ENCODE data around the gene SREK1IP1.

SREK1IP1 gene

DNA sequence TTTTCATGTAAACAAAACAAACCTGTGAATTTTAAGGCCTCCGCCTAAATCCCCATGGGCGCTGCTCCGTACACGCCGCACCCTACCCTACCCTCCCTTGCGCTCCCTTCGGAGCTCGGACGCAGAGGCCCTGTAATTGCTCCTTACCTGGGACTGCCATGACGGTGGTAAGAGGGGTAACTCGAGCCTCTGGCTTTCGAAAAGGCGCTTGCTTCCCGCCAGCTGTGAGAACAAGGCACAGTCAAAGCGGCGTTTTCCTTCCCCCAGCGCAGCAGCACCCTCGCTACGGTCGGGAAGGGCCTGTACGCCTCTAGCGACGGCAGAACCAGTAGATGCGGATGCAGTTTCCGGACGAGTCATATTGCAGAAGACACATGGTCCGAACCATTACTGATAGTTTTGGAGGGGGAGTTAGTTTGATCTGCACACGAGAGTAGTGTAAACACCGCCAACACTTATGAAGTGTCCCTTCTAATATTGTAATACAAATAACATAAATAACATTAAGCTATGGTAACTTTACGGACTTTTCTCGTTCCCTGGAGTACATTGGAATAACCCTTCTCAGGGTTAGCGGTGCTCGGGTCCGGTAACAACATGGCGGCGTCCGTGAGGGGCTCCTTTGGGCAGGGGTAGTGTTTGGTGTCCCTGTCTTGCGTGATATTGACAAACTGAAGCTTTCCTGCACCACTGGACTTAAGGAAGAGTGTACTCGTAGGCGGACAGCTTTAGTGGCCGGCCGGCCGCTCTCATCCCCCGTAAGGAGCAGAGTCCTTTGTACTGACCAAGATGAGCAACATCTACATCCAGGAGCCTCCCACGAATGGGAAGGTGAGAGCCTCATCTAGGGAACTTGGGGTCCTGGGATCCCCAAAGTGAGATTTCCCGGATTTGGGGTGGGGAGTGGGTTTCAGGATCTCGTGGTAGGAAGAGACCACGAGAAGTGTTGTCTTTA lies at the start of gene SREK1IP1, which contains the start of gene CWC27:
Gene SREK1IP1, minus strand, starts transcription at position 334 of the 955 bp plus-strand sequence. Its CDS starts 174 bp downstream, at position 160.
Gene CWC27, plus strand, starts transcription at position 573 of the 955 bp plus-strand sequence. Its CDS starts 217 bp downstream, at position 790.
- DNase-seq: peak; percentile 9

DNA sequence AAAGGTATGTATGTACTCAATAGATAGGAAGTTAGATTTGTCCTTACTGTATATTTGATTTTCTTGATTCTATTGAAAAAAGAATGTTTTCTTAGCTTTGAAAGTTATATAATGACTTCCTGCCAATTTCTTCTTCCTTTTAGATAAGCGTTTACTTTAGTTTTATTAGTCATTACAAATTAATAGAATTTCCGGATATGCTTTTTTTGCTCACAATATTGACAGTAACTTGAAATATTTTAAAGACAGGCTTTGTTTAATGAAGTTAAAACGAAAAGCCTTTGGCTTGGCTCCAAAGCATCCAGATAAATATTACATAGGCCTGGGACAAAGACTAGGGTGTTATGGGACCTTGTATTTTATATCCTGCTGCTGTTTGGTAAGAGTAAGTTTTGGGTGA lies 49.8 kb upstream of the SREK1IP1 start:
- no peak for DNase-seq

DNA sequence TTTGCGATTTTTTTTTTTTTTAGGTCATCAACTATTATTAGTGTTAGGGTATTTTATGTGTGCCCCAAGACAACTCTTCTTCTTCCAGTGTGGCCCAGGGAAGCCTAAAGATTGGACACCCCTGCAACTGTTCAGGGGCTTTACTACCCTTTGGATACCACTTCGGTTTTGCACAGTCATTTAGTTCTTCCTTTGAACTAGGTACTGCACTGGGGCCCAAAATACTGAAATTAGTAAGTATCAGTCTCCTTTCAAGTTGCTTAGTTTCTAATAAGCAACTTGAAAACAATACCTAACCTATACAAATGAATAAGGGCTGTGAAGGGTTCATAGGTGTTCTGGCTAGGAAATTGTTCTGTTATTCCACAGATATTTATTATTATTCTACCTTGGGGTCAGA lies 45.6 kb upstream of the SREK1IP1 start:
- DNase-seq: no peak

DNA sequence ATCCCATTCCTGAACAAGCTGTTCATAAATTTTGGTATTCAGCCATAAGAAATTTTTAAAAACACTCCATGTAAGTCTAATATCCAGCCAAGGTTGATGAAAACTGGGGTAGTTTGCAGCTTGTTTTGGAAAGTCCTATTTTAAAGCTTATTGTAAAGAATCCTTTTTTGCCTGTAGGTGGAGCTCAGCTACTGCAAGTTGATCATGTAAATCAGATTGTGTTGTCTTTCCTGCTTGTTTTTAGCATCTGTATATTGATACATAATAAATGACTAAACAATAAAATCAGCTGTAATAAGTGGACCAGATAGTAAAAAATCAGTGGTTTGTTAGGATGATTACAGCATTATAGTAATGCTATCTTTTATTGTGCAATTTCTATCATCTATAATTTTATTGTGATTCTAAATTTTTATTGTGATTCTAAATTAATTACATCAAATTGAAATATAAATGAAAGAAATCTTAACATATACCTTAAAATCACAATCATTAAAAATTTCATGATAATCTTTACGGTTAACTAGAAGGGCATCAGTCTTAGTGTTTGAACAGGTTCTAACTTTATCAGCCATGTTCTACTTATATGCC lies 42.7 kb upstream of the SREK1IP1 start:
- DNase-seq: no peak

DNA sequence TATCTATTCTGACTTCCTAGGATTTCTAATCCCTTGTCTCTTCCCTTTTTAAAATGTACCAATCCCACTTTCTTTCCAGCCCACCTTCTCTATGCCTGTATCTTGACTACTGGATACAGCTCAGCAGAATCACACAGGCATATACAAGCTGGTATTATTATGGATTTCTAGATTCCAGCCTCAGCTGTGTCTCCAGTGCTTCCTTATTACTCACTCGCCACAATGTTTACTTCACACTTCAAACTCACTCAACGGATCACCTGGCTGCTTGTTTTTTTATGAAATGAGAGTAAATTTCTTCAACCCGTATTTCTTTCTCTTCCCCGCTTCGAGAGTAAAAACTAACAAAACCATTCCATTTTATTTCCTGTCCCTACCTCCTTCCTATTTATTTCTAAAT lies 39.0 kb upstream of the SREK1IP1 start:
- no peak for DNase-seq

DNA sequence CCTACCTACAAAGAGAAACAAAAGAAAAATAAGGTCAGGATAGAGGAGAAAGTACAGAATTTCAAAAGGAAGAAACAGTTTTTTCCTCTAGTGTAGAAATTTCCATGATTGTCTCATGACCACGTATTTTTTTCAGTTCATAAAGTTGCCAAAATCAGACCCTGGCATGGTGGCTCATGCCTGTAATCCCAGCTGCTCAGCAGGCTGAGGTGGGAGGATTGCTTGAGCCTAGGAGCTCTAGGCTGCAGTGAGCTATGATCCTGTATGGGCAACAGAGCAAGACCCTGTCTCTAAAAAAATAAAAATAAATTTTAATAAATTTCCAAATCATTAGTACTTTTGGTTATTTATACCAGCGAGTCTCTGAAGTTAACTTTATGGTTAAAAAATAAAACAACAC lies 38.0 kb upstream of the SREK1IP1 start:
- no peak for DNase-seq

DNA sequence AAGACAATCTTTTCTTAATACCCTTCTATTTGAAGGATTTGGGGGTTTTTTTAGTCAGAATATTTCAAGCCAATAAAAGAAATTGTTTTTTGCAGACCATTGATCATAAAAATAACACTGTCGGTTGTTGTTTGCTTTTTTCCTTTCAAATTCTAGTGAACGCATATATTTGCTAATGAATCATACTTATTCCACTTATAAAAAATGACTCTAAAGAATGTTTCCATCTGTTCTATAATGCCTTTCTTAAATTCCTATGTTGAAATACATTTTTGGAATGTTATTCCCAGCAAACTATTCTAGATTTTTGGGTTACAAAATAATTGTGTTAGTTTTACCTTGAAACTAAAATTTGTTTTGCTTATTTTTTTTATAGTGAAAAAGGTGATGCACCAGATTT lies 32.4 kb upstream of the SREK1IP1 start:
- DNase-seq: no peak

DNA sequence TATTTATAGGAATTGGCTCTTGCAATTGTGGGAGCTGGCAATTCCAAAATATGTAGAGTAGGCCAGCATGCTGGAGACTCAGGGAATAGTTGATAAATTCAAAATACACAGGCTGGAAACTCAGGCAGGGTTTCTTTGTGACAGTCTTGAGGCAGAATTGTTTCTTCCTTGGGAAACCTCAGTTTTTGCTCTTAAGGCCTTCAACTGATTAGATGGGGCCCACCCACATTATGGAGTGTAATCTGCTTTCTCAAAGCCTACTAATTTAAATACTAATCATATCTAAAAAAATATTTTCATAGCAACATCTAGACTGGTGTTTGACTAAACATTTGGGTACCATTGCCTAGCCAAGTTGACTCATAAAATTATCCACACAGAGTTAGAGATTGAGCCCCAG lies 27.8 kb upstream of the SREK1IP1 start:
- DNase-seq: no peak

DNA sequence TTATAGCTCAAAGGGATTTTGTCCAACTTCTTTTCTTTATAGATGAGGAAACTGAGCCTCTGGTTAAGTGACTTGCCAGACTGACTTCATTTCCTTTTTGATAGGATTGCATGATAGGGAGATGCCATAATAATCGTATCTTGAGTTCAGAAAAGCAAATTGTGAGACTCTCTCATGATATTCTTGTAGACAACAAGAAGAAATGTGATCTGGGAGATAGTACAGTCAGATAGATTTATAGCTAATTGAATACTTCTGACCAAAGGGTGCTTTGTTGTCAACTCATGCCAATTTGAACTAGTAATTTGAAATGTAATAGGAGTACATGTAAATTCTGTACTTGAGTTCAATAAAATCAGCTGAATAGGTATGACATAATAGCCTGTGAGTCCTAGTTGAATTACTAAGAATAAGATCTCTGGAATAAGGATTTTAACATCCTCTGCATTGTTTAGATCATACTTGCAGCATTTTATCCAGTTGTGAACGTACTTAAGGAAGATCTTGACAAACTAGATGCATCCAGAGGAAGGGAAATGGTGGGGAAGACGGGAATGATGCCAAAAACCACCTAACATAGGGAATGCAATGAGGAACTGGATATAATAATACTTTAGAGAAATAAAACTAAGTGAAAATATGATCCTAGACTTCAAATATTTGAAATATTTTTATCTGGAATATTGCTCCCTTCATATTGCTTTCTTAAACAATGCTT lies 25.7 kb upstream of the SREK1IP1 start:
- DNase-seq: no peak

DNA sequence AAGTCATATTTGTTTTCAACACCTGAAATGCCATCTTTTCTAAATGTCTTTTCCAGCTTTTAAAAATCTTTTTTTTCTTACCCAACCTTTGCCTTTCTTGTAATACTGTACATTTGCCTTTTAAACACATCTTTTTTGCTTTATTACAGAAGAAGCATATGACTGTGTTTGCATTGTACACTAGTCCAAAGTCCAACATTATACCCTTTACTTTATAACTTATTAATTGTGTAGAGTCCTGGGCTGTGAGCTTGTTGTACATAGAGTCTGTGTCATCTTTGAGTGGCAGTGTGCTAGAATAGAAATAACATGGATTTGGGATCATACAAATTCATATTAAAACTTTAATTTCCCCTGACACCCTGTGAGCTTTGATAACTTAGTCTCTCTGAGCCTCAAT lies 24.0 kb upstream of the SREK1IP1 start:
- DNase-seq: no peak

DNA sequence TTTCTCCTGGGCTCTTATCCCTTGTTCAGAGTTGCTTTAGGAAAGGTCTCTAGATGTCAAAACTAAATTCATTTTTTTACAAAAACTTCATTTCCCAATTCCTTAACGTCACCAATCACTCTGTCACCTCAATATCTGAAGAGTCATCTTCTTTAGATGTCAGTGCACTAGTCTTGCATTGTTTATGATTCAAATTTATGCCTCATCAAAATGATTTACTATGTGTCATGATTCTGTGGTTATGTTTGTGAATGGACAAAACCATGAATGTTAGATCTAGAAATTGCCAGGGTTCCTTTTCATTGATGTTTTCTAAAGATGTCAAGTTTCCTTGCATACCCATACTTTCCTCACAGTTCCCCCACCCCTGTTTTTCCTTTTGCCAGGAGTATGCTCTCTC lies 21.7 kb upstream of the SREK1IP1 start:
- no peak for DNase-seq

DNA sequence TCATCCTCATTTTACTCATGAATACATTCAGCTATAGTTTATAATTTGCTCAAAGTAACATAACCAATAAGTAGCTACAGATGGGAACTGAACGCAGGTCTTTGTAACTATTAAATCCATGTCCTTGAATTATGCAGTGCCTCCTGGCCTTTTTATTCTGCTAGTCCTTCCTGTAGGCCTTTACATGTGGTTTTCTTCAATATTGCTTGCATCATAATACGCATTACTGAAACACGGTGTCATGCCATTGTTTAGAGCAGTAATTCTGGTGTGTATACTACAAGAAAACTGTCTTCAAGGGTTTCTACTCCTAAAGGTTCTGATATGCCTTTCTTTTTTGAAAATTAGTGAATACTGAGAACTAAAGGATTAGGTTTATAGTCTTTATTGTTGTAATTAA lies 21.0 kb upstream of the SREK1IP1 start:
- DNase-seq: no peak

DNA sequence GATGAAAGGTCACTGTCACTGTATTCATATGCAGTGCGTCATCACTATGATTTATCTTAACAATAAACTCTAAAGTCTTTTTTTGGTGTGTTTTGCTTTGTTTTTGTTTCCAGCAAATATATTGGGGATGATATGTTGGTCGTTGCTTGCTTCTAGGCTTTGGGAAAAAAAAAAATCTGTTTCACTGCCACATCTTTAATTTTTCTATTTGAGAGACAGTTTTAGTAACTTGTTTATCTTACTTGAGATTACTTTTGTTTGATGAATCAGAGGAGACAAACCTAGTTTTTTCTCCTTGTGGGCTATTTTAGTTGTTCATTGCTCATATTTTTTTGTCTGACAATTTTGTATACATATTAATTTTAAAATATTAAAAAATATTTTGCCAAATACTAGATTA lies 19.7 kb upstream of the SREK1IP1 start:
- no peak for DNase-seq

DNA sequence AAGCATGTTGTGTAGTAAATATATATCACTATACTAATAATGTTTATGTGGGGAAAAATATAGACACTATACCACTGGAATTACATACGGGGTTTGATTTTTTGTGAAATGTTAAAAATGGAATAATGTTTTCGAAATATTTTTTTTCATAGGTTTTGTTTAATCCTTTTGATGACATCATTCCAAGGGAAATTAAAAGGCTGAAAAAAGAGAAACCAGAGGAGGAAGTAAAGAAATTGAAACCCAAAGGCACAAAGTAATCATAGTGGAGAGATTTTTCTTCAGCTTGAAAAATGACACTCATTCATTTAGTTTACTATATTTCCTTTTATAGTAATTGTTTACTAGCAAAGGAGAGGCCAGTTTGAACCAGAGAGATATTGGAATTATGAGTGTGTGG lies 17.9 kb upstream of the SREK1IP1 start:
- no peak for DNase-seq

DNA sequence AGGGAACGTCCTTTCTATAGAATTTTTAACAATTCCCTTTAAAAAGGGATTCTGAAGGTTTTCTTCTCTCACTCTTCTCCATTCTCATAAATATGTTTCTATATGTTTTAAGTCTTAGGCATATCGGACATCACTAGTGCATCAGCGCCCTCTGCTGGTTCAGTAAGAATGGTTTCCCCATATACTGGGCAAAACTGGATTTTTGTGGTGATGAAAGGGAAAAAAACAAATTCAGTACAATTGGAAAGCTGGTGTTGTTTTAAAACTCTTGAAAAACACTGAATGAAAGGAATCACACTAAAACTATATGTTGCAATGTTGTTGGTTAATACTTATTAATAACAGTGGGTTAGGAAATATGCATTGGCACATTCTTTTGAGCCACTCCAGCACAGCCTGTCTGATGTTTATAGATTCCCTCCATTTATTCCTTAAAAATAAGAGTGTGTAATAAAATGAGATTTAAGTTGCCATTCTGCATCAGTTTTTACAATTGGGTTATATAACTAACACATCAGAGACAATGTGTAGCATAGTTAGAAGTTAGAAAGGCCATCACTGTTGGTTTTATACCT lies 16.0 kb upstream of the SREK1IP1 start:
- DNase-seq: no peak

DNA sequence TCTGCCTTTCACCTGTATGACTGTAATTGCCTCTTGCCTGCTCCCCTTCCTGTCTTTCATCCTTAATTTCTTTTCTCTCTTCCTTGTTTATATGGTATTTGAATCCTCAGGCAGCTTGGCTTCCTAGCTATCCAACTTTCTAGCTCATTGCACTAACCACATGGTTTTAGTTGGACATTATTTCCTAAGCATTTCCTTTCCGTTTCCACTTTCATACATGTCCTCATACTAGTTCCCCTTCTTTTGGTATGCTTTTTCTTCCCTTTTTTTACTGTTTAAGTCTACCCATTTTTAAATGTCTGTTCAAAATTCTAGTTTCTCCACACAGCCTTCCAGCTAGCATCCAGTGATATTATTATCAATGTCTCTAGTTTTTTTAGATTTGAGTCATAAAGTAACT lies 6.8 kb upstream of the SREK1IP1 start:
- no peak for DNase-seq

DNA sequence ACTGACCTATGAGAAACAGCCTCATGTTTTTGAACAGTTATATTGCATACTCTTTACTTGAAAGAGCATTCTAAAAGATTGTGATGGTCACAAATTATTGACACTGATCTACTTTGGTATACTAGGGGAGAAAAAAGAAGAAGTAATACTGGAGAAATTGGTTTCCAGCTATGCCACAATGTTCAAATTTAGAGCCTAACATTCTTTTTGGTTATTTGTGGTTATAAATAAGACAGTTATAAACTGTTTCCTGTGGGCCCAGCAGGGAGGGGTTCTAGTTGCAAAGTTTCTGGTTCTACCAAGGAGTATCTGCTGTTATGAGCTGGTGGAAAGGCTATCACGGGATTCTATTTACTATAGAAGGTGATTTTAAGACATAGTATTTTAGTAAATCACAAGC lies 5.0 kb upstream of the SREK1IP1 start:
- no peak for DNase-seq

DNA sequence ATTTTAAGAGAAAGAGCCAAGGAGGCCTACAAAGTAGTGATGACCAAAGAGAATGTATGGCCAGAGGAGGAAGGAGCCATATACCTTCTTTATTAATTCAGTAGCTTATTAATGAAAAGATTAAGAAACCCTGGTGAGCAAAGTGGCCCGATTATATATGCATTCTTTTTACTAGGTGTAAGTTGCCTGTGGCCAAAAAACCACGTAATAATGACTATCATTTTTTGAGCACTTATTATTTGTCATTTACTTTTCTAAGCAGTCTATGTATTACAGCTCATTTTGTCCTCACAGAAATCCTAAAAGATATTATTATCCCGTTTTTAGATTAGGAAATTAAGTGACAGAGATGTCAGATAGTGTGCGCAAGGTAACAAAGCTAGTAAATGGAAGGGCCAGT lies 3.2 kb upstream of the SREK1IP1 start:
- no peak for DNase-seq

DNA sequence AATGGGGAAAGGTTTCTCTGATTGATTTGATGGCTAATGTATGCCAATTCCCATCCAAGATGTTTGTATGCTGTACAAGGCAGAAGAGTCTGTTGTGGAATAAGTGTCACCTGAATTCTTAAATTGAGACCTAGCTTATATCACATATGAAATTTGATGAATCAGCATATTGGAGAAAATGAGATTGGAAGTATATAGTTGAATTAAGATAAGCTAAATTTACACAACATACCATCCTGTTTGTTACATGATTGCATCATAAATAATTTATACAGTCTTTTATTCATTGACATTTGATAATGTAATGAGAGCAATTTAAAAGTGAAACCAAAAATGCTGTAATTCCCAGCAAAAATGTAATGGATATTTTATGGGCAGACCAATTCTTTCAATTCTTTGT lies 1.4 kb upstream of the SREK1IP1 start:
- no peak for DNase-seq

DNA sequence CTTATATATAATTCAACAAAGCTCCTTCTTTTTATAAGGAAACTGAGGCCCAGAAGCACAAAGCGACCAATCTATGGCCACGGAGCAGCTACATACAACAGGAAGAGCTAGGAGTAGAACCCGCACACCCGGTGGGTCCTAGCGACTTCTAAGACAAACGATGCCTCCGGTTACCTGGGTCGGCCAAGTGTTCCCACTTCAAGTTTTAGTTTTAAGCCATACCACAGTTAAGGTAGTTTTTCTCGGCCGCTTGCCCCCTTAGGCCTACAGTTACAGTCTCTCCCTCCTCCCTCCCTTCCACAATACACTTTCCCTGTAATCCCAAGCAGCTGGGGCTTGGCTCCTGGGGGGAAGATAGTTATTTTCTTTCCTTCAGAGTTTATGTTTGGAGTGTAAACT lies 533 bp downstream of the SREK1IP1 start:
- DNase-seq: no peak

DNA sequence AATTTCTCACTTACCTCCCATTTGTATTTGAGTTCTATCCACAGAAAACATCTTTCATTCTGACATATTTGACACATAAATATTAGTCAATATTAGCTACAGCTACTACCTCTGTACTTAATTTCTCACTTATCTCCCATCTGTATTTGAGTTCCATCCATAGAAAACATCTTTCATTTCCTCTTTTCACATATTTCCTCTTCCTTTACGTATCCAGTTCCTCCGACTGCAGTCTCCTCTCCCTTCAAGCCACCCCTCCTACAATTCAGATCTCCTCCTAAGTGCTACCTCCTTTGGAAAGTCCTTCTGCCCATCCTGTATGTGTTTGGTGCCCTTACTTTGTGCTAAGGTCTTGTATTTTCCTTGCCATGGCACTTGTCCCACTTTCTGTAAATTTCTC lies 1.6 kb downstream of the SREK1IP1 start:
- no peak for DNase-seq

DNA sequence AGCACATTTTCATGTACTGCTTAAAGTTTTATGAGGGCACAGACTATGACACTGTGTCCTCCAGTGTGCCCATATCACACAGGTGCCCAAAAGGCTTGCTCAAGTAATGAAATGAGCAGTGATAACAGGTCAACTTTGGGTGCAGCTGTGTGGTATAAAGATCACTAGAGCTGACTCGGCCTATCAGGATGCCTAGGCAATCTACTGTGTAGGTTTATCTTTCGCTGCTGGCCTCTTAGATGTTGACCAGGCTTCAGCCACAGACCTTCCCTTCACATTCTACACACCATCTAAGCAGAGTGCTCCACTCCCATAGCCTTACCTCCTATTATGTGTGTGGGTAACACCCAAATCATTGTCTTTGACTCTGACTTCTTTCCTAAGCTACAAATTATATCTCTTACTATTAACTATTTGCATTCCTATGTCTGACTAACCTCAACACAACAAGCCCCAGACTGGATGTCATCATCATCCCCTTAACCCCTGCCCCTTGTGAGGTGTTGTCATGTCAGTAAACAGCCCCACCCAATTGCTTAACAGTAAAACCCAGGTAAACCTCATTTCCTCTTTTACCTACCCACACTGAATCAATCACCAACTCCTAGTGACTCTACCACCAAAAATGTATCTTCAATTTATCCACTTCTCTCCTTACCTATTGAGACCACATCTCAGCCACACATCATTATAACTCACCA lies 2.5 kb downstream of the SREK1IP1 start:
- DNase-seq: no peak

Measured in cortex of kidney (tissue), 1 donor.